GM12864 (cell line): Measurements from ENCODE around the gene TMEM134.
"Not testable (repeated sequence)": the region's sequence is repeated elsewhere in the genome, so short reads cannot be mapped to it uniquely, and the experiment has no call there.

Experiments
- DNase-seq: peaks from one replicate; pipeline ENCODE4 v3.0.0-alpha.2; 2011; ENCODE audit warnings: low read depth
- H3K4me3 ChIP-seq: 2 replicates; pipeline ENCODE4 v1.5.1; 2011; ENCODE audit warnings: mild to moderate bottlenecking, low read depth, low read length, control low read depth
- CTCF ChIP-seq: IDR thresholded peaks from 2 replicates; pipeline ENCODE4 v1.5.1; 2011; ENCODE audit warnings: low read depth, mild to moderate bottlenecking, moderate library complexity, low read length, control low read depth, inconsistent platforms; ENCODE audit errors: missing control alignments

The TMEM134 gene

GRCh38 chr11:67489203-67489884 is 20.3 kb upstream of the TMEM134 start:
- TF ChIP-seq CTCF = no peak
- no peak for DNase-seq
- H3K4me3 ChIP-seq = no peak overlapping the region

GRCh38 chr11:67486481-67487195 is 17.6 kb upstream of the TMEM134 start:
- no peak for TF ChIP-seq CTCF
- H3K4me3 ChIP-seq = no peak overlapping the region
- DNase-seq = peak; percentile 83

GRCh38 chr11:67485873-67486361 is 16.9 kb upstream of the TMEM134 start:
- DNase-seq, H3K4me3 ChIP-seq: not testable (repeated sequence)

GRCh38 chr11:67484847-67485311 is 15.8 kb upstream of the TMEM134 start:
- no peak for TF ChIP-seq CTCF
- no peak for DNase-seq
- peak overlapping the region; percentile 64 for H3K4me3 ChIP-seq

GRCh38 chr11:67483831-67484665 is 15.0 kb upstream of the TMEM134 start:
- no peak for TF ChIP-seq CTCF
- no peak for DNase-seq
- H3K4me3 ChIP-seq = peak overlapping the region; percentile 64

DNA sequence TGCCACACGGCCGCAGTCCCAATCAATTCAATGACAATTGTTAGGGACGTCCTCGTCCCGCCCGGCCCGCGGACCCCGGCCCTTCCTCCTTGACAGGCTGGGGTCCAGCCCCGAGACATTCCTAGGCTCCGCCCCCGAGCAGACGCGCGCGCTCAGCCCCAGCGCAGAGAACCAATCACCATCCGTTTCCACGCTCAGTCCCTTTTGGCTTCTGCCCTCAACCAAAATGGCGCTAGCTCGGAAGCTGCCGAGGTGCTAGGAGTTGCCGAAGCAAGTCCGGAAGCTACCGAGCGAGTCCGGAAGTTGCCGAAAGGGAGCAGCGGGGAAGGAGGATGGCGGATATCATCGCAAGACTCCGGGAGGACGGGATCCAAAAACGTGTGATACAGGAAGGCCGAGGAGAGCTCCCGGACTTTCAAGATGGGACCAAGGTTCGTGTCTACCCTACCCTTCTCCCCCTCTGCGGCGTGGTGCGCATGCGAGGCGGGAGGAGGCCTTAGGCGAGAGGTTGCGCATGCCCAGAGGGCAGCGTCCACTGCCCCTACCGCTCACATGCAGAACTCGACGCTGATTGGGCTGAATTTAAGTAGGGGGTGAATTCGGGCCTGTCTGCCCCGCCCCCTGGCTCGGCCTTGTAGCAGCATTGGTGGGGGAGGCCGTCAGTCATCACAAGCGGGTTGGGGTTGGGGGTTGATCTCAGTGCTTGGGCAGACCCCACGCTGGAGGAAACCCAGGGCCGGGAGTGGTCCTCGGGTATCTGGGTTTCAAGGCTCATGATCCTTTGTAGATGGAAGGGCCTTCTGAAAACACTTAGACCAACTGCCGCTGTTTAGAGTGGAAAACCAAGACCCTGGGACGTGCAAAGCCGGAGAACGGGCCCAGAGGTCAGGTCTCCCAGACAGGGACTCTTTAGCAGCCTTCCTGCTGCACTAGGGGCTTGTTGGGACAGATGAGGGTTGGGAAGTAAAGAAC is 14.1 kb upstream of the TMEM134 start, which contains the start of gene AIP:
Gene AIP (plus strand): TSS at position 200 of the 972 bp plus-strand sequence. CDS start 133 bp downstream, at position 333.
- DNase-seq = peak; percentile 97
- H3K4me3 ChIP-seq = peak within 1 kb of the TSS; percentile 64
- no peak for TF ChIP-seq CTCF
